GM10248 (cell line): ENCODE results near the gene MTCL1.

Experiments used
- CTCF ChIA-PET: fragments of 300-600 bp; sonication (Branson Sonifier 250); formaldehyde crosslinking; extraction: SDS; loops from one replicate; lab custom pipeline; 2021; ENCODE audit warnings: antibody characterized with exemption; lab: Yijun Ruan, JAX
- POLR2A ChIA-PET: fragments of 350-650 bp; sonication (Branson Sonifier 250); formaldehyde crosslinking; extraction: SDS; loops from one replicate; lab custom pipeline; 2020; ENCODE audit warnings: antibody characterized with exemption; lab: Yijun Ruan, JAX
- DNase-seq: peaks from one replicate; pipeline ENCODE4 v3.0.0; 2012; ENCODE audit errors: extremely low spot score
- CTCF ChIP-seq: IDR thresholded peaks from 2 replicates; pipeline ENCODE4 v1.5.1; 2012; ENCODE audit warnings: mild to moderate bottlenecking, low read depth; ENCODE audit errors: extremely low read depth, missing control alignments, control extremely low read depth

The MTCL1 gene

GRCh38 chr18:8865934-8866333, 160.6 kb downstream of the MTCL1 start:
- no peak for DNase-seq
- no peak for TF ChIP-seq CTCF
- CTCF ChIA-PET, result interaction anchor here (0.8 to 1.2 kb wide), 2 partner anchors 10 to 18 kb away, joined by 3 read pairs; no protein-coding TSS in a partner anchor
- POLR2A ChIA-PET, result no interaction called here

- no peak for DNase-seq
- CTCF ChIA-PET, result interaction anchor here (0.8 to 1.2 kb wide), 2 partner anchors 9 to 17 kb away, joined by 3 read pairs; no protein-coding TSS in a partner anchor
- no peak for TF ChIP-seq CTCF
- POLR2A ChIA-PET, result no interaction called here
These were observed 161.3 kb downstream of the MTCL1 start for GRCh38 chr18:8866679-8867078.

GRCh38 chr18:8868276-8868675, 162.9 kb downstream of the MTCL1 start:
- ChIA-PET POLR2A (no interaction called here), CTCF (no interaction called here)
- no peak for TF ChIP-seq CTCF
- DNase-seq, result no peak

- no peak for DNase-seq
- POLR2A ChIA-PET, result no interaction called here
- CTCF ChIA-PET, result interaction anchor here (1.1 kb wide), 1 partner anchor 11 kb away, joined by 4 read pairs; no protein-coding TSS in a partner anchor
- TF ChIP-seq CTCF, result no peak
These were observed 163.5 kb downstream of the MTCL1 start for GRCh38 chr18:8868779-8869415.

GRCh38 chr18:8869696-8870095, 164.3 kb downstream of the MTCL1 start:
- TF ChIP-seq CTCF, result no peak
- ChIA-PET CTCF (interaction anchor here (1.1 kb wide), 1 partner anchor 11 kb away, joined by 4 read pairs; no protein-coding TSS in a partner anchor), POLR2A (no interaction called here)
- no peak for DNase-seq

- CTCF ChIA-PET, result no interaction called here
- no peak for TF ChIP-seq CTCF
- POLR2A ChIA-PET, result no interaction called here
- no peak for DNase-seq
These were observed 165.2 kb downstream of the MTCL1 start for GRCh38 chr18:8870528-8870927.
